ENCODE measurements around the gene FGF4.

FGF4 gene

DNA sequence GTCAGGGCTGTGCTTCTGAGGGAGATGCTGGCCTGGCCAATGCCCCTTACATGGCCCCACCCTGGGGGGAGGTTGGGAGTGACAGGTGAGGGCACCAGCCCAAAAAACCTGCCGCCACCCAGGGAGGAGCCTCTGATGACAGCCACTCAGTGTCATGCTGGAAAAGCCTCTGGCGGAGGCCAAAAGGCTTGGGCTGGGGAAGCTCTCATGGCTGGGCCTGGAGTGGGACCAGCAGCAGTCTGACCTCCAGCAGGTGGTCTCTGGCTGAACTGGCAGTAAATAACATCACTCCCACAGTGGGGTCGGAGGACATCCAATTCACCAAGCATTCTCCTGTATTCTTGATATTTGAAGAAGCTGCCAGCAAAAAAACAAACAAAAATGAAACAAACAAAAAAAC, 24.0 kb upstream of the FGF4 start:
- Histone ChIP-seq H3K9ac (ENCODE audit: low read depth in 1 of 2, low read length in 2 of 2) (no peak overlapping the region), H3K27ac (ENCODE audit: low read depth, low read length) (no peak overlapping the region), H3K4me1 (ENCODE audit: control insufficient read depth in 1 of 2, insufficient read depth in 2 of 2, low read length in 2 of 2) (no peaks in the 10 kb centered on the region), H3K9me3 (ENCODE audit: control insufficient read depth in 1 of 2, low read length in 2 of 2) (peaks cover 0 to 3% of the 10 kb centered on the region in 2 donors), H3K36me3 (ENCODE audit: control insufficient read depth in 1 of 2, insufficient read depth in 2 of 2, low read length in 2 of 2) (no peaks in the 10 kb centered on the region), H3K27me3 (ENCODE audit: control insufficient read depth in 1 of 2, insufficient read depth in 2 of 2, low read length in 2 of 2) (no peaks in the 10 kb centered on the region), H3K4me3 (ENCODE audit: low read depth in 1 of 2, low read length in 2 of 2) (no peak overlapping the region)

- Histone ChIP-seq H3K9ac (ENCODE audit: low read depth in 1 of 2, low read length in 2 of 2) (no peak overlapping the region), H3K27me3 (ENCODE audit: control insufficient read depth in 1 of 2, insufficient read depth in 2 of 2, low read length in 2 of 2) (no peaks in the 10 kb centered on the region), H3K4me3 (ENCODE audit: low read depth in 1 of 2, low read length in 2 of 2) (no peak overlapping the region), H3K4me1 (ENCODE audit: control insufficient read depth in 1 of 2, insufficient read depth in 2 of 2, low read length in 2 of 2) (no peaks in the 10 kb centered on the region), H3K36me3 (ENCODE audit: control insufficient read depth in 1 of 2, insufficient read depth in 2 of 2, low read length in 2 of 2) (no peaks in the 10 kb centered on the region), H3K9me3 (ENCODE audit: control insufficient read depth in 1 of 2, low read length in 2 of 2) (peaks cover 0 to 3% of the 10 kb centered on the region in 2 donors), H3K27ac (ENCODE audit: low read depth, low read length) (no peak overlapping the region)
Measured at GRCh38 chr11:69797737-69798528, 22.8 kb upstream of the FGF4 start.

DNA sequence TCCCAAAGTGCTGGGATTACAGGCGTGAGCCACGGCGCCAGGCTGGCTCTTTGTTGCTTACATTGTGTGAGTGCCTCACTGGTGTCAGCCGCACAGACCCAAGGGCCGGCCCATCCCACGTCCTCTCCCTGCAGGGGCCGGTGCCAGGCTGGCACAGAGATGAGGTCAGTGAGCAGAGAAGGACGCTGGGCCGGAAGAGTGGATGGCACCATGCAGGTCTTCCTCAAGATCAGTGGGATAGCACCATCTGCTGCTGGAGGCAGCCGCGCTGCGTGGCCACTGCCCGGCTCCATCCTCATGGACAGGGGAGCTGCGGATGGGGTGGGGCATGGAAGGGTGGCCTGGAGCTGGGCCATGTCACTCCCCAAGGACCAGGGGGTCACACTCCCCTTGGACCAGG, 22.0 kb upstream of the FGF4 start:
- Histone ChIP-seq H3K4me3 (ENCODE audit: low read depth in 1 of 2, low read length in 2 of 2) (no peak overlapping the region), H3K27ac (ENCODE audit: low read depth, low read length) (no peak overlapping the region), H3K36me3 (ENCODE audit: control insufficient read depth in 1 of 2, insufficient read depth in 2 of 2, low read length in 2 of 2) (no peaks in the 10 kb centered on the region), H3K4me1 (ENCODE audit: control insufficient read depth in 1 of 2, insufficient read depth in 2 of 2, low read length in 2 of 2) (no peaks in the 10 kb centered on the region), H3K9ac (ENCODE audit: low read depth in 1 of 2, low read length in 2 of 2) (no peak overlapping the region), H3K9me3 (ENCODE audit: control insufficient read depth in 1 of 2, low read length in 2 of 2) (peaks cover 0 to 3% of the 10 kb centered on the region in 2 donors), H3K27me3 (ENCODE audit: control insufficient read depth in 1 of 2, insufficient read depth in 2 of 2, low read length in 2 of 2) (no peaks in the 10 kb centered on the region)

DNA sequence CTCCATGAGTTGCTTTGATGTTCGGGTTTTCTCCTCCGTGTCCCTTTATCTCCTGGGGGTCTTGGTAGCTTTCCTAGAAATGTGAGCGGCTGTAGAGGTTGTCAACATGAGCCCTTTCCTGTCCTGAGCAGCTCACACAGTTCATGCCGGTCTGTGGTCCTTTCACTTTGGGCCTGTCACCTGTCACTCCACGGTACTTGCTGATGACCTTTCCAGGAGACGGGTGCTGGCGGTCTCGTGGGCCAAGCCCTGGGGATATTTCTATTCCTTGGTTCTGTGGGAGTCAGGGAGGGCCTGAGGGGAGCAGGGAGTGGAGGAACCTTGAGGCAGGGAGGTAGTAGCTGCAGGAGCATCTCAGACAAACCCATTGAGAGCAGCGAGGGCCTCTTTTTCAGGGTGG, 20.9 kb upstream of the FGF4 start:
- Histone ChIP-seq H3K36me3 (ENCODE audit: control insufficient read depth in 1 of 2, insufficient read depth in 2 of 2, low read length in 2 of 2) (no peaks in the 10 kb centered on the region), H3K27me3 (ENCODE audit: control insufficient read depth in 1 of 2, insufficient read depth in 2 of 2, low read length in 2 of 2) (no peaks in the 10 kb centered on the region), H3K4me1 (ENCODE audit: control insufficient read depth in 1 of 2, insufficient read depth in 2 of 2, low read length in 2 of 2) (no peaks in the 10 kb centered on the region), H3K9me3 (ENCODE audit: control insufficient read depth in 1 of 2, low read length in 2 of 2) (peaks cover 0 to 3% of the 10 kb centered on the region in 2 donors), H3K4me3 (ENCODE audit: low read depth in 1 of 2, low read length in 2 of 2) (no peak overlapping the region), H3K9ac (ENCODE audit: low read depth in 1 of 2, low read length in 2 of 2) (no peak overlapping the region), H3K27ac (ENCODE audit: low read depth, low read length) (no peak overlapping the region)

DNA sequence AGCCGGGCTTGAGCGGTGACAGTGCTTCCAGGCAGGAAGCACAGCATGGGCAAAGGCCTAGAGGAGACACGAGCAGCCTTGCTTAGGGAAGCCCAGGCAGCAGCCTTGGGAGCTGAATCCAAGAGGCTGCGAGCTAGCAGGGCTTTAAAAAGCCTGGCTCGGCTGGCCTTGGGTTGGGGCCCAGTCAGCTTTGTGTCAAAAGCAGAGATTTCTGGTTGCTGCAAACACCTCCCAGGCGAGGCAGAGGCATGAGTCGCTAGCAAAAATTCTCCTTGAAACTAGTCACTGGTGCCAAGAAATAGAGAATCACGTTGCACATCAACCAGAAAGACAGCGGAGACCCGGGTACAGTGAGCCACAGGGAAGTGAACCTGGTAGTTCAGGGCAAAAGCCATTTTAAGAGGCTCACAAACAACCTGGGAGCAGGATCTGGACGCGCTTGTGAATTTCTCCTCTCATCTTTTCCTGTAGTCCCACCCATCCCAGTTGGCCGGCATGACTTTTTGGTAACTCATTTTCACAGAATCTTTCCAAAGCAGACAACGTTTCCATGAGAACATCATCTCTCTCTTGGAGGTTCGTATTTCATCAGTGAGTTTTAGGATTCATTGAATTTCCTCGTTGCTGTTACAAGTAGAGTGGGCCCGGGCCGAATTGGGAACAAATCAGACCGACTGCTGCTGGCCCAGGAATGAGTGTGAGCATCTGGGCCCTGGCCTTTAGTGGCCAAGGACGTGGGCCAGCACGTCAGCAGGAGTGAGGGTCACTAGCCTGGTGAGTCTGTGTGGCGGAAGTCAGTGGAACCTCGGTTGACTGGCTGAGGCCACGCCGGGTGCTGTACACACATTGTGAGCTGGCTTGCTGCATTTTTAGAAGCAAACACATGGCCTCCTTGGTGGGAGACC, 16.4 kb upstream of the FGF4 start:
- no peaks in the 10 kb centered on the region for H3K27me3 ChIP-seq (ENCODE audit: control insufficient read depth in 1 of 2, insufficient read depth in 2 of 2, low read length in 2 of 2)
- H3K4me1 ChIP-seq (ENCODE audit: control insufficient read depth in 1 of 2, insufficient read depth in 2 of 2, low read length in 2 of 2), result no peaks in the 10 kb centered on the region
- H3K9me3 ChIP-seq (ENCODE audit: control insufficient read depth in 1 of 2, low read length in 2 of 2), result no peaks in the 10 kb centered on the region
- H3K4me3 ChIP-seq (ENCODE audit: low read depth in 1 of 2, low read length in 2 of 2), result no peak overlapping the region
- H3K36me3 ChIP-seq (ENCODE audit: control insufficient read depth in 1 of 2, insufficient read depth in 2 of 2, low read length in 2 of 2), result no peaks in the 10 kb centered on the region
- H3K9ac ChIP-seq (ENCODE audit: low read depth in 1 of 2, low read length in 2 of 2), result no peak overlapping the region
- H3K27ac ChIP-seq (ENCODE audit: low read depth, low read length), result no peak overlapping the region

DNA sequence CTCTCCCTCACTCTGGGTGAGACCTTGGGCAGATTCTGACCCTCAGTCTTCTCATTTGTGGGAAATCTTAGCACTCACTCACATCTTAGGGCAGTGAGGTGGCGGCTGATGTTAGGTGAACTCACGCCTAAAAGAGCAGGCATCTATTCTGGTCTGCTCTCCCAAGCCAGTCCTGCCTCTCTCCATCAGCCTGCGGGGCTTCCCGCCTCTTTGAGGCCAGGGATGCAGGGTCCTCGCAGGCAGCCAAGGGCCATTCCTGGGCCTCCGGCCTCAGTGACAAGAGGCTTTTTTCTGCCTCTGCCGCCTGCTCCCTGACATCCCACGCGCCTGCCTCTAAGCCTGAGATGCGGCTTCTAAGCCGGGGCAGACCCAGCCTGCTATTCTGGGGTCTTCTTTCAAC, 13.8 kb upstream of the FGF4 start:
- H3K9ac ChIP-seq (ENCODE audit: low read depth in 1 of 2, low read length in 2 of 2), result no peak overlapping the region
- H3K4me1 ChIP-seq (ENCODE audit: control insufficient read depth in 1 of 2, insufficient read depth in 2 of 2, low read length in 2 of 2), result no peaks in the 10 kb centered on the region
- H3K4me3 ChIP-seq (ENCODE audit: low read depth in 1 of 2, low read length in 2 of 2), result no peak overlapping the region
- H3K27ac ChIP-seq (ENCODE audit: low read depth, low read length), result no peak overlapping the region
- no peaks in the 10 kb centered on the region for H3K36me3 ChIP-seq (ENCODE audit: control insufficient read depth in 1 of 2, insufficient read depth in 2 of 2, low read length in 2 of 2)
- no peaks in the 10 kb centered on the region for H3K27me3 ChIP-seq (ENCODE audit: control insufficient read depth in 1 of 2, insufficient read depth in 2 of 2, low read length in 2 of 2)
- H3K9me3 ChIP-seq (ENCODE audit: control insufficient read depth in 1 of 2, low read length in 2 of 2), result no peaks in the 10 kb centered on the region

DNA sequence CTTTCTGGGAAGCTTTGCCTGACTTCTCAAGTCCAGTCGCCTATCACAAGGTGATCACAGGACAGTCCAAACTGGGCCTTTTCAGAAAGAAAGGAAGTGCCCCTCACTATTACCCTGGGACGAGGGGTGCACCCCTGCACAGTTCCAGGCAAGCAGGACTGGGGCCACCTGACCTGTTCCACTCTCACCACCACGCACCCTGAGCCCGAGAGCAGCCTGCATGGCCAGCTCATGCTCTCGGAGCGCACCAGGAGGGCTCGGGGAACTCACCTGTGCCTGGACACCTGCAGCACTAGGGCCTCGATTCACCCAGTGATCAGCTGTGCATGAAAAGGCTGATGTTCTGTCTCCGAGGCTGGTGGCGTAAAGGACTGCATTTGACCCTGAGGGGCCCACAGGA, 12.8 kb upstream of the FGF4 start:
- H3K9ac ChIP-seq (ENCODE audit: low read depth in 1 of 2, low read length in 2 of 2), result no peak overlapping the region
- no peak overlapping the region for H3K4me3 ChIP-seq (ENCODE audit: low read depth in 1 of 2, low read length in 2 of 2)
- no peaks in the 10 kb centered on the region for H3K4me1 ChIP-seq (ENCODE audit: control insufficient read depth in 1 of 2, insufficient read depth in 2 of 2, low read length in 2 of 2)
- H3K27me3 ChIP-seq (ENCODE audit: control insufficient read depth in 1 of 2, insufficient read depth in 2 of 2, low read length in 2 of 2), result no peaks in the 10 kb centered on the region
- H3K9me3 ChIP-seq (ENCODE audit: control insufficient read depth in 1 of 2, low read length in 2 of 2), result no peaks in the 10 kb centered on the region
- no peak overlapping the region for H3K27ac ChIP-seq (ENCODE audit: low read depth, low read length)
- no peaks in the 10 kb centered on the region for H3K36me3 ChIP-seq (ENCODE audit: control insufficient read depth in 1 of 2, insufficient read depth in 2 of 2, low read length in 2 of 2)

DNA sequence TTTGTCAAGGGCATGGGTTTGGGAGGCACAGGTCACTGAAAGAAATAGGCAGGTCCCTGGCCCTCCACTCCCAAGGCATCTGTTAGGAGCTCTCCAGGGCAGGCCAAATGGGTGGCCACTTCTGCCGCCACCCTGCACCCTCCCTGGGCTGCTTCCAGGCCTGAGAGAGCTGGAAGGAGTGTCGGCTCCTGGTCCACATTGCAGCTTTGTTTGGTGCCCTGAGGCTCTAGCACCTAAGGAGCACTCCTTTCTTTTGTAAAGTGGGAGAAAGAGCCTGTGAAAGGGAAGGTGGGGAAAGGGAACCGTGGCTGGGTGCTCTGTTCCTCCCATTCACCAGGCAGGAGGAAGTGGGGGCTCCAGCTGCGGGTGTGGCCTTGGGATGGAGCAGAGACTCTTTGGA, 12.3 kb upstream of the FGF4 start:
- Histone ChIP-seq H3K4me3 (ENCODE audit: low read depth in 1 of 2, low read length in 2 of 2) (no peak overlapping the region), H3K36me3 (ENCODE audit: control insufficient read depth in 1 of 2, insufficient read depth in 2 of 2, low read length in 2 of 2) (no peaks in the 10 kb centered on the region)

DNA sequence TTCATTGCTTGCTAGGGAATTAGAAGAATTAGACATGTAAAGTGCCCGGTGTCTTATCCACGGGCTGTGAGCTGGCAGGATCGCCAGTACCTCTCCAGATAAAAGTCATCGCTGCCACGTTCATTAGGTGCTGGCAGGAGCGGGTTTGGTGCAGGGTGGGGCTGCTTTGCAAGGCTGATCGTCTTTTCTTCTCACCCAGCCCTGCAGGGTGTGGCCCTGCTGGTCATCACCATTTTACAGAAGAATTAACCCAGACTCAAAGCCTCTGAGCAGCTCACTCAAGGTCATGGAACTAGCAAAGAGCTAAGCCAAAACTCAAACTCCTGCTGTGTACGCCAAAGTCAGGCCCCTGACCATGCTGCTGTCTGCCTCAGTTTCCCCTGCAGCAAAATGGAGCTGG, 6.1 kb upstream of the FGF4 start:
- Histone ChIP-seq H3K9ac (ENCODE audit: low read depth in 1 of 2, low read length in 2 of 2) (no peak overlapping the region), H3K27ac (ENCODE audit: low read depth, low read length) (no peak overlapping the region), H3K4me1 (ENCODE audit: control insufficient read depth in 1 of 2, insufficient read depth in 2 of 2, low read length in 2 of 2) (no peaks in the 10 kb centered on the region), H3K36me3 (ENCODE audit: control insufficient read depth in 1 of 2, insufficient read depth in 2 of 2, low read length in 2 of 2) (no peaks in the 10 kb centered on the region), H3K9me3 (ENCODE audit: control insufficient read depth in 1 of 2, low read length in 2 of 2) (no peaks in the 10 kb centered on the region), H3K27me3 (ENCODE audit: control insufficient read depth in 1 of 2, insufficient read depth in 2 of 2, low read length in 2 of 2) (peaks cover 6 to 8% of the 10 kb centered on the region in 2 donors), H3K4me3 (ENCODE audit: low read depth in 1 of 2, low read length in 2 of 2) (no peak overlapping the region)

More for the DNA sequence above, 12.3 kb upstream of the FGF4 start:
- no peak overlapping the region for H3K9ac ChIP-seq (ENCODE audit: low read depth in 1 of 2, low read length in 2 of 2)
- H3K27me3 ChIP-seq (ENCODE audit: control insufficient read depth in 1 of 2, insufficient read depth in 2 of 2, low read length in 2 of 2), result no peaks in the 10 kb centered on the region
- no peak overlapping the region for H3K27ac ChIP-seq (ENCODE audit: low read depth, low read length)
- H3K4me1 ChIP-seq (ENCODE audit: control insufficient read depth in 1 of 2, insufficient read depth in 2 of 2, low read length in 2 of 2), result no peaks in the 10 kb centered on the region
- no peaks in the 10 kb centered on the region for H3K9me3 ChIP-seq (ENCODE audit: control insufficient read depth in 1 of 2, low read length in 2 of 2)

- H3K27me3 ChIP-seq (ENCODE audit: control insufficient read depth in 1 of 2, insufficient read depth in 2 of 2, low read length in 2 of 2), result peaks cover 22 to 26% of the 10 kb centered on the region in 2 donors
- no peak overlapping the region for H3K27ac ChIP-seq (ENCODE audit: low read depth, low read length)
- H3K4me3 ChIP-seq (ENCODE audit: low read depth in 1 of 2, low read length in 2 of 2), result no peak overlapping the region
- H3K36me3 ChIP-seq (ENCODE audit: control insufficient read depth in 1 of 2, insufficient read depth in 2 of 2, low read length in 2 of 2), result no peaks in the 10 kb centered on the region
- H3K9ac ChIP-seq (ENCODE audit: low read depth in 1 of 2, low read length in 2 of 2), result no peak overlapping the region
- H3K9me3 ChIP-seq (ENCODE audit: control insufficient read depth in 1 of 2, low read length in 2 of 2), result no peaks in the 10 kb centered on the region
- H3K4me1 ChIP-seq (ENCODE audit: control insufficient read depth in 1 of 2, insufficient read depth in 2 of 2, low read length in 2 of 2), result no peaks in the 10 kb centered on the region
Measured at GRCh38 chr11:69778373-69778772, 3.2 kb upstream of the FGF4 start.
